K562 (cell line): Measurements from ENCODE around the gene C1orf122. TPM values are rescaled to one million over a fixed set of nuclear protein-coding genes. Genes with fewer than 3 reads are reported as not detected.

ENCODE experiments used
- CBFA2T2 ChIP-seq: fragments of 450-650 bp; conservative IDR thresholded peaks from 2 replicates; pipeline ENCODE4 v1.6.1; 2017; ENCODE audit warnings: mild to moderate bottlenecking
- CREB1 ChIP-seq, 2 experiments: sonication (generic) in 1 of 2; formaldehyde crosslinking in 1 of 2; IDR thresholded peaks; 2 replicates each; pipeline versions ENCODE4 v1.6.1 to v1.8.0; 2012 to 2022; ENCODE audit warnings: inconsistent platforms in 1 of 2, mild to moderate bottlenecking in 1 of 2, missing genetic modification reagents in 1 of 2, moderate library complexity in 1 of 2
- HDAC1 ChIP-seq, 2 experiments: fragments of 450-650 bp; IDR thresholded peaks; 2 replicates each; pipeline ENCODE4 v1.6.1; 2016 to 2017; ENCODE audit warnings: inconsistent platforms in 1 of 2, mild to moderate bottlenecking in 1 of 2, moderate library complexity in 1 of 2
- KLF10 ChIP-seq: fragments of 250-450 bp; sonication (Bioruptor Pico); IDR thresholded peaks from 2 replicates; pipeline ENCODE4 v1.6.1; 2021; ENCODE audit warnings: matching md5 sums
- NFRKB ChIP-seq: fragments of 450-650 bp; IDR thresholded peaks from 2 replicates; pipeline ENCODE4 v1.6.1; 2016; ENCODE audit warnings: low read depth
- PHF21A ChIP-seq: fragments of 450-650 bp; IDR thresholded peaks from 2 replicates; pipeline ENCODE4 v1.6.1; 2017; ENCODE audit warnings: low read depth, borderline replicate concordance
- PRPF4 ChIP-seq: fragments of 200-400 bp; formaldehyde crosslinking; IDR thresholded peaks from one replicate; pipeline ENCODE4 v1.6.1; 2017; ENCODE audit warnings: low read length, low read depth, mild to moderate bottlenecking; ENCODE audit not compliant: insufficient read depth, poor library complexity, severe bottlenecking
- SMC3 ChIP-seq: conservative IDR thresholded peaks from 2 replicates; pipeline ENCODE4 v1.6.1; 2011; ENCODE audit warnings: low read depth, low read length, improper control_type of control experiment; ENCODE audit not compliant: insufficient read depth
- TAF15 ChIP-seq: fragments of 200-400 bp; formaldehyde crosslinking; IDR thresholded peaks from 2 replicates; pipeline ENCODE4 v1.6.1; 2017; ENCODE audit warnings: mild to moderate bottlenecking, low read depth, low read length, moderate library complexity
- ZBTB7A ChIP-seq: IDR thresholded peaks from 2 replicates; pipeline ENCODE4 v1.6.1; 2011; ENCODE audit warnings: low read depth, mild to moderate bottlenecking, low read length, moderate library complexity, borderline replicate concordance; ENCODE audit not compliant: control insufficient read depth
- ZFP1 ChIP-seq: fragments of 450-650 bp; formaldehyde crosslinking; IDR thresholded peaks from 2 replicates; pipeline ENCODE4 v1.4.0; 2020; ENCODE audit warnings: mild to moderate bottlenecking, mixed read lengths
- ZNF766 ChIP-seq: fragments of 200-800 bp; sonication (Bioruptor generic); conservative IDR thresholded peaks from 2 replicates; pipeline ENCODE4 v1.6.1; 2016; ENCODE audit warnings: missing genetic modification characterization, missing compliant biosample characterization
- polyA plus RNA-seq, 8 experiments: library from polyadenylated mRNA; depleted of rRNA in 4 of 8; stranded (reverse) in 5 of 8; unstranded in 3 of 8; fragments of >200 nt; fragmentation: Nextera tagmentation in 2 of 8; fragmentation: Illumina TruSeq in 1 of 8; extraction: Ambion mirVana in 2 of 8; extraction: Trizol in 1 of 8; gene quantifications; 2 replicates each; pipeline versions ENCODE4 v1.2.1 to v1.2.3, GENCODE V29; 2011 to 2014; ENCODE audit warnings: inconsistent platforms in 1 of 8, missing spikeins in 1 of 8
- total RNA-seq, 7 experiments: library from RNA; depleted of rRNA in 6 of 7; stranded (reverse); fragments of >200 nt in 6 of 7; fragmentation: Illumina TruSeq in 2 of 7; extraction: Trizol in 2 of 7; gene quantifications; 2 replicates each; pipeline versions ENCODE4 v1.2.1 to v1.2.3, GENCODE V29; 2011 to 2021; ENCODE audit warnings: low replicate concordance in 1 of 7
- TF ChIP-seq, protein P1 (sequence below): sonication (generic); formaldehyde crosslinking; IDR thresholded peaks from 2 replicates; pipeline ENCODE4 v1.8.0; 2022; ENCODE audit warnings: mild to moderate bottlenecking, missing genetic modification reagents, borderline replicate concordance
- TF ChIP-seq, protein P2 (sequence below), 2 experiments: fragments of 450-650 bp; IDR thresholded peaks; 2 replicates each; pipeline ENCODE4 v1.6.1; 2018; ENCODE audit warnings: mild to moderate bottlenecking in 2 of 2, low read depth in 1 of 2; ENCODE audit not compliant: partially characterized antibody in 2 of 2
- TF ChIP-seq, protein P3 (sequence below), 2 experiments: fragments of 200-800 bp in 1 of 2; sonication (Bioruptor generic) in 1 of 2; sonication (generic) in 1 of 2; formaldehyde crosslinking in 1 of 2; IDR thresholded peaks in 1 of 2; conservative IDR thresholded peaks in 1 of 2; 2 replicates each; pipeline versions ENCODE4 v1.5.0 to v1.6.1; 2016 to 2020; ENCODE audit warnings: missing compliant biosample characterization in 1 of 2, missing genetic modification characterization in 1 of 2, missing genetic modification reagents in 1 of 2
- TF ChIP-seq, protein P4 (sequence below): sonication (generic); formaldehyde crosslinking; IDR thresholded peaks from 2 replicates; pipeline ENCODE4 v1.4.0; 2020; ENCODE audit warnings: mild to moderate bottlenecking, missing genetic modification reagents

C1orf122 gene
- total and polyA plus RNA-seq, 9 of the 15 experiments (the other 6 are each of a cell fraction or from before 2014, with no cell fraction given), result 3.6 to 70.9 (median 17.3) TPM

DNA sequence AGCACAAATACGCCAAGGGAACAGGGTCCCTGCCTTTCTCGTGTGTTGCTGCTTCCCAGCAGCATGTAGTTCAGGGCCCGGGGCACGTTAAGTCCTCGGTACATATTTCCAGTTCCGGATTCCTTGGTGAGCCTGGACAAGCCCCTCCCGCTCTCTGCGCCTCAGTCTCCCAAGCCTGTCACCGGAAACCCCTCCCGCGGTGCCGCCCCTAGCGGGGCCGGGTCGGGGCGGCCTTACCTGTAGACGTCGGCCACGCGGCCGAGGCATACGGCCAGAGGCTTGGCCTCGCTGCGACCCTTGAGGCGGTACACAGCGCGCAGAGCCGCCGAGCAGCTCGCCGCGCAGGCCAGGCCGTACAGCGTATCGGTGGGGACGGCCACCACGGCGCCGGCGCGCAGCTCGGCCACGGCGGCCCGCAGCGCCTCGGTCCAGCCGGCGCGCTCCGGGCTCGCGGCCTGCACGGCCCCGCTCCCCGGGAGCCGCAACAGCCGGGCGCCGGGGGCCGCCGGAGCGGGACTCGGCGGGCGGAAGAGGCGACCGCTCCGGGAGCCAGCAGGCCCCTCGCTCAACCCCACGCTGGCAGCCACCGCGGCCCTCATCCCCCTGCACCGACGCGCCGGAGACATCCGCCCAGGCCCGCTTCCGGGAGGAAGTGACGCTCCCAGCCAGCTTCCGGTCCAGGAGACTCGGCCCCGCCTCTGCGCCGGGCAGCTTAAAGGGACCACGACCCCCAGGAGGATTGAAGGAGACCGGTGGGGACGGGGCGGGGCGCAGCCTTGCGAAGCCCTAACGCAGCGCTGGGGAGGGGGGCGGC is at the start of gene C1orf122, which contains the start of gene YRDC (continued):
- TF ChIP-seq, protein P1, sequence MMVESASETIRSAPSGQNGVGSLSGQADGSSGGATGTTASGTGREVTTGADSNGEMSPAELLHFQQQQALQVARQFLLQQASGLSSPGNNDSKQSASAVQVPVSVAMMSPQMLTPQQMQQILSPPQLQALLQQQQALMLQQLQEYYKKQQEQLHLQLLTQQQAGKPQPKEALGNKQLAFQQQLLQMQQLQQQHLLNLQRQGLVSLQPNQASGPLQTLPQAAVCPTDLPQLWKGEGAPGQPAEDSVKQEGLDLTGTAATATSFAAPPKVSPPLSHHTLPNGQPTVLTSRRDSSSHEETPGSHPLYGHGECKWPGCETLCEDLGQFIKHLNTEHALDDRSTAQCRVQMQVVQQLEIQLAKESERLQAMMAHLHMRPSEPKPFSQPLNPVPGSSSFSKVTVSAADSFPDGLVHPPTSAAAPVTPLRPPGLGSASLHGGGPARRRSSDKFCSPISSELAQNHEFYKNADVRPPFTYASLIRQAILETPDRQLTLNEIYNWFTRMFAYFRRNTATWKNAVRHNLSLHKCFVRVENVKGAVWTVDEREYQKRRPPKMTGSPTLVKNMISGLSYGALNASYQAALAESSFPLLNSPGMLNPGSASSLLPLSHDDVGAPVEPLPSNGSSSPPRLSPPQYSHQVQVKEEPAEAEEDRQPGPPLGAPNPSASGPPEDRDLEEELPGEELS (CRISPR knock-in tag), result no peak
- no peak for TF ChIP-seq CBFA2T2
- peak in 1 of 2 experiments; percentile 58; a peak in 2 of 4 replicates for TF ChIP-seq HDAC1 (IDR thresholded peaks at IDR 0.05)
- TF ChIP-seq CREB1 (IDR thresholded peaks at IDR 0.05), result peak; percentile 88
- peak; percentile 87 for TF ChIP-seq CREB1 (CRISPR knock-in tag; IDR thresholded peaks at IDR 0.05)
- no peak for TF ChIP-seq KLF10 (CRISPR knock-in tag)
- TF ChIP-seq ZNF766 (CRISPR knock-in tag), result no peak
- peak; percentile 95 for TF ChIP-seq ZBTB7A
- TF ChIP-seq, protein P2, sequence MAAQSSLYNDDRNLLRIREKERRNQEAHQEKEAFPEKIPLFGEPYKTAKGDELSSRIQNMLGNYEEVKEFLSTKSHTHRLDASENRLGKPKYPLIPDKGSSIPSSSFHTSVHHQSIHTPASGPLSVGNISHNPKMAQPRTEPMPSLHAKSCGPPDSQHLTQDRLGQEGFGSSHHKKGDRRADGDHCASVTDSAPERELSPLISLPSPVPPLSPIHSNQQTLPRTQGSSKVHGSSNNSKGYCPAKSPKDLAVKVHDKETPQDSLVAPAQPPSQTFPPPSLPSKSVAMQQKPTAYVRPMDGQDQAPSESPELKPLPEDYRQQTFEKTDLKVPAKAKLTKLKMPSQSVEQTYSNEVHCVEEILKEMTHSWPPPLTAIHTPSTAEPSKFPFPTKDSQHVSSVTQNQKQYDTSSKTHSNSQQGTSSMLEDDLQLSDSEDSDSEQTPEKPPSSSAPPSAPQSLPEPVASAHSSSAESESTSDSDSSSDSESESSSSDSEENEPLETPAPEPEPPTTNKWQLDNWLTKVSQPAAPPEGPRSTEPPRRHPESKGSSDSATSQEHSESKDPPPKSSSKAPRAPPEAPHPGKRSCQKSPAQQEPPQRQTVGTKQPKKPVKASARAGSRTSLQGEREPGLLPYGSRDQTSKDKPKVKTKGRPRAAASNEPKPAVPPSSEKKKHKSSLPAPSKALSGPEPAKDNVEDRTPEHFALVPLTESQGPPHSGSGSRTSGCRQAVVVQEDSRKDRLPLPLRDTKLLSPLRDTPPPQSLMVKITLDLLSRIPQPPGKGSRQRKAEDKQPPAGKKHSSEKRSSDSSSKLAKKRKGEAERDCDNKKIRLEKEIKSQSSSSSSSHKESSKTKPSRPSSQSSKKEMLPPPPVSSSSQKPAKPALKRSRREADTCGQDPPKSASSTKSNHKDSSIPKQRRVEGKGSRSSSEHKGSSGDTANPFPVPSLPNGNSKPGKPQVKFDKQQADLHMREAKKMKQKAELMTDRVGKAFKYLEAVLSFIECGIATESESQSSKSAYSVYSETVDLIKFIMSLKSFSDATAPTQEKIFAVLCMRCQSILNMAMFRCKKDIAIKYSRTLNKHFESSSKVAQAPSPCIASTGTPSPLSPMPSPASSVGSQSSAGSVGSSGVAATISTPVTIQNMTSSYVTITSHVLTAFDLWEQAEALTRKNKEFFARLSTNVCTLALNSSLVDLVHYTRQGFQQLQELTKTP (IDR thresholded peaks at IDR 0.05; ENCODE audit: low read depth in 1 of 2, partially characterized antibody in 2 of 2), result no peak
- TF ChIP-seq ZFP1 (CRISPR knock-in tag), result no peak
- no peak for TF ChIP-seq SMC3
- no peak for TF ChIP-seq PHF21A
- no peak for TF ChIP-seq NFRKB
- TF ChIP-seq, protein P3, sequence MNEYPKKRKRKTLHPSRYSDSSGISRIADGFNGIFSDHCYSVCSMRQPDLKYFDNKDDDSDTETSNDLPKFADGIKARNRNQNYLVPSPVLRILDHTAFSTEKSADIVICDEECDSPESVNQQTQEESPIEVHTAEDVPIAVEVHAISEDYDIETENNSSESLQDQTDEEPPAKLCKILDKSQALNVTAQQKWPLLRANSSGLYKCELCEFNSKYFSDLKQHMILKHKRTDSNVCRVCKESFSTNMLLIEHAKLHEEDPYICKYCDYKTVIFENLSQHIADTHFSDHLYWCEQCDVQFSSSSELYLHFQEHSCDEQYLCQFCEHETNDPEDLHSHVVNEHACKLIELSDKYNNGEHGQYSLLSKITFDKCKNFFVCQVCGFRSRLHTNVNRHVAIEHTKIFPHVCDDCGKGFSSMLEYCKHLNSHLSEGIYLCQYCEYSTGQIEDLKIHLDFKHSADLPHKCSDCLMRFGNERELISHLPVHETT (CRISPR knock-in tag; conservative IDR thresholded peaks at IDR 0.05 in 1 of 2, IDR thresholded peaks at IDR 0.05 in 1 of 2), result peak in 1 of 2 experiments; percentile 74; a peak in 2 of 4 replicates
- no peak for TF ChIP-seq PRPF4
- TF ChIP-seq, protein P4, sequence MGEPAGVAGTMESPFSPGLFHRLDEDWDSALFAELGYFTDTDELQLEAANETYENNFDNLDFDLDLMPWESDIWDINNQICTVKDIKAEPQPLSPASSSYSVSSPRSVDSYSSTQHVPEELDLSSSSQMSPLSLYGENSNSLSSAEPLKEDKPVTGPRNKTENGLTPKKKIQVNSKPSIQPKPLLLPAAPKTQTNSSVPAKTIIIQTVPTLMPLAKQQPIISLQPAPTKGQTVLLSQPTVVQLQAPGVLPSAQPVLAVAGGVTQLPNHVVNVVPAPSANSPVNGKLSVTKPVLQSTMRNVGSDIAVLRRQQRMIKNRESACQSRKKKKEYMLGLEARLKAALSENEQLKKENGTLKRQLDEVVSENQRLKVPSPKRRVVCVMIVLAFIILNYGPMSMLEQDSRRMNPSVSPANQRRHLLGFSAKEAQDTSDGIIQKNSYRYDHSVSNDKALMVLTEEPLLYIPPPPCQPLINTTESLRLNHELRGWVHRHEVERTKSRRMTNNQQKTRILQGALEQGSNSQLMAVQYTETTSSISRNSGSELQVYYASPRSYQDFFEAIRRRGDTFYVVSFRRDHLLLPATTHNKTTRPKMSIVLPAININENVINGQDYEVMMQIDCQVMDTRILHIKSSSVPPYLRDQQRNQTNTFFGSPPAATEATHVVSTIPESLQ (CRISPR knock-in tag), result no peak
- no peak for TF ChIP-seq TAF15
